HG03159 (cell line): ENCODE data around the gene FAM149B1.
"Not testable (repeated sequence)": the region's sequence is repeated elsewhere in the genome, so short reads cannot be mapped to it uniquely, and the experiment has no call there.

Source experiments
- ATAC-seq: cut with Tn5 transposase; IDR thresholded peaks from one replicate; pipeline ENCODE4 v1.9.1; 2021; ENCODE audit warnings: mild to moderate bottlenecking, moderate library complexity; ENCODE audit not compliant: unreplicated experiment

FAM149B1 gene

DNA sequence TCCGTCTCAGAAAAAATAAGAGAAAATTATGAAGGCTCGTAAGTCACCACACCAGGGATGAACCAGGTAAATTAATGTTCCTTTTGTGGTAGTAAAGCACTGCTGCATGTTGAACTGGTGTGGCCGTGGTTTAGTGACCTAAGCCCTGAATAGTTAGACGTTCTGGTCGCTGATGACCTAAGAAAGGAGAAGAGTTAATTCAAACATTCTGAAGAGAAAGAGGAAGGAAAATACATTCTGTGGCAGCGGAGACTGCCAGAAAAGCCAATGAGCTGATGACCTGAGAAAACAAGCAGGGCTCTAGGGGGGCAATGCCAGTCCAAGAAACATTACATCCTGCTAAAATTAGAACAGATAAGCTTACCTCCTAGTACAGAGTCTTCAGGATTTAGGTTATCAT, 61.6 kb downstream of the FAM149B1 start:
- no peak for ATAC-seq

- ATAC-seq, result no peak
Observed at GRCh38 chr10:73232887-73233286, 65.0 kb downstream of the FAM149B1 start.

DNA sequence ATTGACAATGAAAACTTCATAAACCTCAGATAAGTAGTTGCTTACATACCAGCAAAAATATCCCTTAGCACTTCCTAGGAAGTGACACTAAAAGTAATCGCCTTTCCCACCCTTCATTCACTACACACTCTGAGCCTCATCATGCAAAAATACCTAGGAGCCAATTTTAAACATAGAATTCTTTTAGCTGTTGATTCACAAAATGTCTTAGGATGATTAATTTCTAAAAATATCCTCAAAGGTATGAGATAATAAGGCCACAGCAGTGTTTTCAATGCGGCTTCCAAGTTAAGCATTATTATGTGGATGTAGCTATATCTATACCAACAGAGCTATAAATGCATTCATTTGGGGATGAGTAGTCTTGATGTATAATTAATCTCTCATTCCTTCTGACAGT, 66.0 kb downstream of the FAM149B1 start:
- no peak for ATAC-seq

GRCh38 chr10:73234695-73235094, 66.8 kb downstream of the FAM149B1 start:
- no peak for ATAC-seq

DNA sequence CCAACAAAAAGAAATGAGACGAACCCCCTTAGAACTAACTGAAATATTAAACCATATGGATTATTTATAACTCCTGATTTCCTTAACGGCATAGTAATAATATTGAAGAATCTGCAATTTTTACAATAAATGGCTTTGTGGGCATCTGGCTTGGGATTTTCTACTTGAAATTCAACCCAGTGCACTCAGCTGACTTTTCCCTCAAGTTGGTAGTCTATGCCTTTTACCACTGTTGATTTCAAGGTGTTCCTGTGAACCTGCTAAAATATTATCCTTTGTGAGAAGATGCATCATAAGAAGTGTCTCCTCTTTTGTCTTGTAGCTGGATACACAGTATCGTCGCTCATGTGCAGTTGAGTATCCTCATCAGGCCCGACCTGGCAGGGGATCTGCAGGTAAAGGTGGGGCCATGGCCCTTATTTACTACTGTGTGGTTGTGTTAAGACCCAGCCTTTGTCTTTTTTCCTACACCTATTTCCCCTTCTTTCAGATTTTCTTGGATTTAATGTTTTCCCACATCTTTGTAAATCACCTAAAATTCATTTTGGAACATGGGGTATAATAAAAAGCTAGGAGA, 71.2 kb downstream of the FAM149B1 start:
- ATAC-seq, result no peak

DNA sequence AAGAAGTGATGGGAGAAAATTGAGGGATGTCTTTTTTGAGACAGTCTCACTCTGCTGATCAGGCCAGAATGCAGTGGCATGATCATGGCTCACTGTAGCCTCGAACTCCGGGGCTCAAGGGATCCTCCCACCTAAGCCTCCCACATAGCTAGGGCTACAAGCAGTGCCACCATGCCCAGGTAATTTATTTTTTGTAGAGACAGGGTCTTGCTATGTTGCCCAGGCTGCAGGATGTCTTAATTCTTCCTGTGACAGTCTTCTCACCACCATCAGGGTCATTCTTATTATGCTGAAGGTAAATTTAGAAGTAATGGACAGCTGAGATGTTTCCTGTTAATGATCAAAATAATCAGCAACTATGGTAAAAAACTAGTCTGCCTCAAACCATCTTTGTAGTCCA, 72.0 kb downstream of the FAM149B1 start:
- ATAC-seq, result no peak

DNA sequence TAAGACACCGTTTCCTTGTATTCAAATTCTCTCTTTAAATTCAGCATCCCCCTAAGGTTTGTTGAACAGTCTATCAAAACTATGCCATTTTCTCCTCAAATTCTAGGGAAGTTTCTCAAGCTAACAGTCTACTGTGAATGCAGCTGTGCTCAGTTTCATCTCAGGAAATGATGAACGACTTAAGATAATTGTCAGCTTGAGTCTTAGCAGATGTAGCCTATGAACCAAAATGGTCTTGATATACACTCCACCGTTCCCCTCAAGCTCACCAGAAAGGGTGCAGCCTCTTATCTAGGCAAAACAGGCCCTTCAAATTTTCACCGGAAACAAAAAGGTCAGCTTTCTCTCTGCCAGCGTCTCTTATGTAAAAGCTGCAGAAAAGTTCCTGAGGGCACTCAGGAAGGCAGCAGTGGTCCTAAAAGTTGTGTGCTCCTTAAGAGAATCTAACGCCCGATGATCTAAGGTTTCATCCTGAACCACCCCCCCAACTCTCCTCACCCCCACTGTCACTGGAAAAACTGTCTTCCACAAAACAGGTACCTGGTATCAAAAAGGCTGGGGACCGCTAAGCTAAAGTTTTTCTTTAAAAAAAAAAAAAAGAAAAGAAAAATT, 77.1 kb downstream of the FAM149B1 start:
- no peak for ATAC-seq

DNA sequence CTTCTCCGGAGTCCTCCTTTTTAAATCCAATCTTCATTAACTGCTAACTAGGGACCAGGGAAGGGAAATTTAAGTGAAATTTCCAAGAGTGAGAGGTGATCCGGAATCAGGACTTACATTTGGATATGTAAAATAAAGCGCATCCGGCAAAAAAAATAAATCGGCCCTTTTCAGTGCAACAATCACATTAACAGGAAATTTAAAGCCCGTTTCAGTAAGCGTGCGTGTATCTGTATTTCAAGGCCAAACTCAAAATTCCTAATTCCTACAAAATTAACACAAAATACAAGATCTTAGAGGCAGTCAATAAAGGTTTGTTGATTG, 78.4 kb downstream of the FAM149B1 start:
- no peak for ATAC-seq

DNA sequence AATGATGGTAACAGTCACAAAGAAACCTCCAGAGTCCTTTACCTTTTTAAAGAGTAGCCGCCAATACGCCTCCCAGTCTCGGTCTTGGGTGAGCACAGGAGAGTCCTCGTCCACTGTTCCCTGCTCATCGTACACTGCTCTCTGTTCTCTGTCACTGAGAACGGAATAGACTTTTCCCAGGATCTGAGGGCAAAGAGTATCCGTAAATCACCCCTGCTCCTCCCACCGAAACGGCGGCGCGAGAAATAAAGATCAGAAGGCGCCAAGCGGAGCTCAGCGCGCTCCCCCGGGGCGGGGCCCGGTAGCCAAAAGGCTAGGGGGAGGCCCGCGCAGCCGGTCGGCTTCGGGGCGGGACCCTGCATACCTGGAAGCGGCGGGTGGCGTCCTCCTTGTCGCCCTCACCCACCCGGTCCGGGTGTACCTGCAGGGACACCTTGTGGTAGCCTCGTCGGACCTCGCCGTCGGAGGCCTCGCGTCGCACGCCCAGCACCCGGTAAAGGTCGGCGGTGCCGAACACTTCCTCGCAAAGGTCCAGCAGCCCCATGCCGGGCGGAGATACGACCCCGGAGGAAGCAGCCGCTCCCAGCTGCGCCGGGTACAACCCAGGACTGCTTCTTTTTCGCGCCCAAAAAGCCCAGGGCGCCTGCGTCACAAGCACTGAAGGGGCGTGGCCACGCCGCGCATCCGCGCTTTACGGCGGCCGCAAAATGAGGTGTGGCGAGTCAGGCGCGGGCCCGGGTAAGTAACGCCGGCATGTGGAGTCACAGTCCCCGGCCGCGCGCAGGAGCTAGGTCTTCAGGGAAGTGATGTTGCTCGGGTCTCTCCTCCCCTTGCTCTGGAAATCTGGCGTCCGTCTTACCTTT, 79.0 kb downstream of the FAM149B1 start, which contains the start of gene DNAJC9:
Gene DNAJC9 (minus strand): TSS at position 610 of the 863 bp plus-strand sequence. CDS start 66 bp downstream, at position 544.
- ATAC-seq, result peak; percentile 81

DNA sequence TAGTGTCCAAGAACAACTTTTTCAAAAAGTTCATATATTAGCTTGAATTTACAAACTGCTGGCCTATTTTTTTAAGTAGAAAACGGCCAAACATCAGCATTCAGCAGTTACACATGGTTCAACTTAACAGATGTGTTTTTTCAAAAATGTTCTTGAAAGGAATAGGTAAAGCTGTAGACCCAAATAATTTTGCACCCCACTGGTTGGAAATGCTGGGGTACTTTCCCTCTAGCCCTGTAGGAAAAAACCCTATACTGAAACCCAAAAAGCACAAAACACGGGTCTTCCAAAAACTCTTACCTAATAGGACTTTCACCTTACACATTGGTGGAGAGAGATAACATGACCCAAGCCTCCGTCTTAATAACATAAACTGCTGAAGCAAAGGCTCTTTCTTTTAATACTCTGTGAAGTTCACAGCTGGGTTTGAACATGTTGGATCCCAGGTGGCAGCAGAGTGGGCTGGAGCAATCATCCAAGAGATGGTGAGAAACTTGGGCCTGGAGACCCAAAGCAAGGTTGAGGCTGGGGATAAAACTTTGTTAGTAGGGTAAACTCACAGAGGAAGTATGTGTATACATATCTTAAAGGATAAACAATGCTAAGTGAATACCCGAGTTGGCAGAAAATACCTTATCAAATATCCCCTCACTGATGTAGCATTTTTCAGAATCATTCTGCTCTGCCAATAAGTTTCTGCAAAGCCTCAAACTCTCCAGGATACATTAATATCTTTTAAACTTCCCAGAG, 79.8 kb downstream of the FAM149B1 start:
- no peak for ATAC-seq

DNA sequence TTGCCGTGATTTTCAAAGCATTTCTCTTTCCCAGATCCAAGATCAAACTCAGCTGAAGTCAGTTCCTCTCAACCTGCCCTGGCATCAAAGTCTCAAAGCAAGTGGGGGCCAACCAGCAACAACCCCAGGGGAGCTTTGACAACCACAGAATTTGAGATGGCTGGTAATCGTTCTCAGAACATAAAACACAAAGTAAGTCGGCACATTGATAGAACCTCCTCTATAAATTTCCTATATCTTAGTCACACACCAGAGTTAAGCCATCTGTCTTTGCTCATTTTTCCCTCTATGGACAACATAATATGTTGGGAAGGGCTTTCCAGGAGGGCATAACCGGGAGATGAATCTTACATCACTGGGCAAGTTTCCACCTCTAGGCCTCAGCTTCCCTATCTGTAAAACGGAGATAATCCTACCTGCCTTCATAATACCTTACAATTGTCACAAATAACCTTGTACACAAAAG, 80.4 kb downstream of the FAM149B1 start:
- ATAC-seq, result no peak

DNA sequence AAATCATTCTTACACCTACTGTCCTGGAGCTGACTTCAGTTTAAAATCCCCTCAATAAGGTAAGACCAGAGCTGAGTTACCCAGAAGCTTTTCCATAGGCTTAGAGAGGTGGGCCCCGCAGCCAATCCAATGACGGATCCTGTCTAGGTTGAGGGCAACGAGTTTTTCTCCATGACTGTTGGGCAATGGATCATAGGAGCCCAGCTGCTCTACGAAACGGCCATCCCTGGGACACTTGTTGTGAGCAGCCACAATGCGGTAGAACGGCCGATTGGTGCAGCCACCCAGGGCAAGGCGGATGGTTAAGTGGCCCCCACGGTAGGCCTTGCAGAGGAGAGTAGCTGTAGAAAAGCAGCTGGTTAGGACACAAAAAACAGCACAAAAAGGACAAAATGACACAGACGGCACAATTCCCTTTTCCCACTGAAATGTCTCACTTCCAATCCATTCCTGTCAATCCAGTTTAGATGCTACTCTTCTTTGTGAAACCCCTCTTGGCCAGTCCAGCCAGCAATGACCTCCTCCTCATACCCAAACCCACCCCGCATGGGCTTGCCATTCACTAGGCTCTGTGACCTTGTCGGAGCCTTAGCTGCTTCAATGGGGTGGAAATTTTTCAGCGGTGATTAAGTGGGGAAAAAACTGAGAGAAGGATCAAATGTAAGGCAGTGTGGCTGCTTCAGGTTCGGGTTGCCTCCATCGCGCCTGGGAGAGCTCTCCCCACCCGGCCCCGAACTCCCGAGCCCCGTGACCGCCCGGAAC, 83.9 kb downstream of the FAM149B1 start:
- peak; percentile 40 for ATAC-seq

DNA sequence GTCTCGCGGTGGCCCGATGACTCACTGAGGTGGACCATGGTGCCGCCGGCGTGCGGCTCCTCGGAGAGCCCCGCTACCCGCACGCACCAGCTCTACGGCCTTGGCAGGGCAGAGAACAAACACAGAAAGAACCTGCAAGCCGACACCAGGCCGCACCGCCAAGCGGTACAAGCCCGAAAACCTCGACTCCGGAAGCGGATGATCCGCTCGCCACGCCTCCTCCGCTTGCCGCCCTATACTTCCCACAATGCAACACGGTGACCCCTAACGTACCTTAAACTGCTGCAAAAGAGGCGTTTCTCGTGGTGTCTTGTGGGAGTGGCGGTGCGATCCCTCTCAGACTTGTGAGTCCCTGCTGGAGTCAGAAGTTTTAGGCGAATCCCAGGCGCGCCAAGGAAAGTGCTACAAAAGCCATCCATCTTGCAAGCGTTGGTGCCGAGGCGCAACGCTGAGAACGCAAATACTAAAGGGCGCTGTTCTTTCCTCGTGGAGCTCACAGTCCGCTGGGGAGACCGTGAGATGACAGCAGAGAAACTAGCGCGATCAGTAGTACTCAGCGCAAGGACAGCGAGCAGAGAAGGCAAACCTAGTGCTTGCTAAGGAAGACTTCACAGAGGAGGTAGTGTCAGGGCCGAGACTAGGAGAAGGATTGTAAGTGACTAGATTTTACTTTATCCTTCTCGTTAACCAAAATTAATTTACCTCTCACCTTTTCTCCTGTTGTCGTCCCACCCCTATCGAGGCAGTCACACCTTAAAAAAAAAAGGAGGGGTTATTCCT, 84.7 kb downstream of the FAM149B1 start, which contains the start of gene MRPS16:
Gene MRPS16 (minus strand): TSS at position 200 of the 780 bp plus-strand sequence. CDS start 162 bp downstream, at position 38.
- peak; percentile 75 for ATAC-seq

DNA sequence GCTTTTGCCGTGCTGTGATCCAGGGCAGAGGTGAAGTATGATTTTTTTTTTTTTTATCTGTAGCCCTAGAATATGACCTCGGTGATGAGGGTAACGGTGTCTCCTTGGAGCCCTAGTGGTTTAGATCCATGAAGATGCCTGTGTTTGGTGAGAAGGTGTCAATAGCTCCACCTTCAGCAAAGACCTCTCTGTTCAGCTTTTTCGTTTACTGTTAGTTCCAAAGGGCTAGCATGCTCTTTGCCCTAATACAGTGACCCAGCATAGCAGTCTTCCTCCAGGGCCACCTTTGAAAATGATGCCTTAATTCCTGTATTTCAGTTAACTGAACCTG, 85.3 kb downstream of the FAM149B1 start:
- no peak for ATAC-seq

GRCh38 chr10:73258612-73259011, 90.7 kb downstream of the FAM149B1 start:
- ATAC-seq, result not testable (repeated sequence)

- ATAC-seq, result no peak
Observed at GRCh38 chr10:73261362-73261995, 93.6 kb downstream of the FAM149B1 start.

DNA sequence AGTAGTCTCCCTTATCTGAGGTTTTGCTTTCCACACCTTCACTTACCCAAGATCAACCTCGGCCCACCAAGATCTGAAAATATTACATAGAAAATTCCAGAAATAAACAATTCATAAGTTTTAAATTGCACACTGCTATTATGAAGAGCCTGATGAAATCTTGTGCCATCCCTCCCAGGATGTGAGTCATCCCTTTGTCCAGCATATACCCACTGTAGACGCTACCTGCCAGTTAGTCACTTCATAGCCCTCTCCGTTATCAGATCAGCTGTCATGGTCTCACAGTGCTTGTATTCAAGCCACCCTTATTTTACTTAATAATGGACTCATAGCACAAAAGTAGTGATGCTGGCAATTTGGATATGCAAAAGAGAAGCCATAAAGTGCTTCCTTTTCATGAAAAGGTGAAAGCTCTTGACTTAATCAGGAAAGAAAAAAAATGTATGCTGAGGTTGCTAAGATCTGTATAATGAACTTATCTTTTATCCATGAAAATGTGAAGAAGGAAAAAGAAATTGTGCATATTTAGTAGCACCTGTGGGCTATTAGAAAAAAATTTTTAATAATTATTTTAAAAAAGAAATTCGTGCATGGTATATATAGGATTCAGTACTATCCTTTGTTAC, 94.3 kb downstream of the FAM149B1 start:
- no peak for ATAC-seq

- no peak for ATAC-seq
Observed at GRCh38 chr10:73262880-73263555, 95.1 kb downstream of the FAM149B1 start.
